Liver (tissue), 3 donors: Measurements from ENCODE around the gene KSR2.

Source experiments
- ATF3 ChIP-seq: IDR thresholded peaks from 2 replicates; pipeline ENCODE4 v1.6.1; 2016; ENCODE audit warnings: antibody characterized with exemption
- CTCF ChIP-seq: fragments of 150-350 bp; IDR thresholded peaks from 2 replicates; pipeline ENCODE4 v1.5.1; 2017; ENCODE audit warnings: improper control_type of control experiment, low read depth, low read length; ENCODE audit not compliant: missing input control
- FOXA1 ChIP-seq: IDR thresholded peaks from 2 replicates; pipeline ENCODE4 v1.6.1; 2016; ENCODE audit warnings: antibody characterized with exemption
- FOXA2 ChIP-seq: IDR thresholded peaks from 2 replicates; pipeline ENCODE4 v1.6.1; 2016; ENCODE audit warnings: antibody characterized with exemption
- GABPA ChIP-seq, 2 donors: IDR thresholded peaks in 1 of 2; conservative IDR thresholded peaks in 1 of 2; 2 replicates each; pipeline ENCODE4 v1.6.1; 2016; ENCODE audit warnings: antibody characterized with exemption in 2 of 2, mild to moderate bottlenecking in 1 of 2, moderate library complexity in 1 of 2
- HNF4G ChIP-seq: IDR thresholded peaks from 2 replicates; pipeline ENCODE4 v1.6.1; 2016; ENCODE audit warnings: antibody characterized with exemption
- JUND ChIP-seq, 2 donors: IDR thresholded peaks; 2 replicates each; pipeline ENCODE4 v1.6.1; 2016; ENCODE audit warnings: antibody characterized with exemption in 2 of 2
- MAX ChIP-seq: IDR thresholded peaks from 2 replicates; pipeline ENCODE4 v1.6.1; 2016; ENCODE audit warnings: antibody characterized with exemption
- RAD21 ChIP-seq, 2 donors: IDR thresholded peaks; 2 replicates each; pipeline ENCODE4 v1.6.1; 2016; ENCODE audit warnings: antibody characterized with exemption in 2 of 2, mild to moderate bottlenecking in 2 of 2
- REST ChIP-seq: IDR thresholded peaks from 2 replicates; pipeline ENCODE4 v1.6.1; 2016; ENCODE audit warnings: antibody characterized with exemption, mild to moderate bottlenecking
- SP1 ChIP-seq: IDR thresholded peaks from 2 replicates; pipeline ENCODE4 v1.6.1; 2018; ENCODE audit warnings: antibody characterized with exemption, mild to moderate bottlenecking
- TAF1 ChIP-seq: conservative IDR thresholded peaks from 2 replicates; pipeline ENCODE4 v1.6.1; 2016; ENCODE audit warnings: antibody characterized with exemption, mild to moderate bottlenecking
- YY1 ChIP-seq: IDR thresholded peaks from 2 replicates; pipeline ENCODE4 v1.6.1; 2016; ENCODE audit warnings: antibody characterized with exemption, mild to moderate bottlenecking
- donor health status: healthy.
- donor health status: healthy.

GRCh38 chr12:117699575-117699974, 269.2 kb downstream of the KSR2 start:
- TF ChIP-seq REST (no peak), CTCF (no peak), MAX (no peak), GABPA (IDR thresholded peaks at IDR 0.05 in 1 of 2, conservative IDR thresholded peaks at IDR 0.05 in 1 of 2) (no peak), YY1 (no peak), RAD21 (IDR thresholded peaks at IDR 0.05) (no peak), FOXA1 (no peak), ATF3 (no peak), SP1 (no peak), TAF1 (no peak), HNF4G (no peak), JUND (IDR thresholded peaks at IDR 0.05) (no peak), FOXA2 (no peak)
